Psoas muscle (tissue), 8 donors: ENCODE data around the gene PPEF2. TPM values are rescaled to one million over a fixed set of nuclear protein-coding genes. Genes with fewer than 3 reads are reported as not detected.

Experiments used
- ATAC-seq, 4 donors: fragments of 200-7000 bp; cut with Tn5 transposase; one replicate each; pipeline ENCODE4 v1.9.1; 2020; ENCODE audit warnings: moderate library complexity in 3 of 4, mild to moderate bottlenecking in 2 of 4
- DNase-seq, 2 donors: peaks; one replicate each; pipeline ENCODE4 v3.0.0-alpha.2; 2020
- H3K27ac ChIP-seq: fragments of 200-600 bp; one replicate; pipeline ENCODE4 v1.8.0; 2022
- H3K27me3 ChIP-seq, 3 donors: fragments of 200-600 bp in 1 of 3; one replicate each; pipeline versions ENCODE4 v1.6.1 to v1.8.0; 2013 to 2022; ENCODE audit warnings: low read length in 2 of 3, mild to moderate bottlenecking in 2 of 3, moderate library complexity in 1 of 3; ENCODE audit not compliant: insufficient read depth in 3 of 3
- H3K36me3 ChIP-seq, 2 donors: fragments of 200-600 bp in 1 of 2; one replicate each; pipeline versions ENCODE4 v1.6.1 to v1.8.0; 2013 to 2022; ENCODE audit warnings: low read depth in 1 of 2, mild to moderate bottlenecking in 1 of 2, moderate library complexity in 1 of 2; ENCODE audit not compliant: insufficient read depth in 1 of 2
- H3K4me1 ChIP-seq: fragments of 200-600 bp; one replicate; pipeline ENCODE4 v1.8.0; 2022
- H3K4me3 ChIP-seq: fragments of 200-600 bp; one replicate; pipeline ENCODE4 v1.8.0; 2022; ENCODE audit warnings: mild to moderate bottlenecking
- H3K9me3 ChIP-seq: fragments of 200-600 bp; one replicate; pipeline ENCODE4 v1.8.0; 2022
- WGBS, 3 donors: extraction: QIAGEN DNeasy Blood & Tissue Kit; methylation state at CpG; one replicate each; pipeline versions ENCODE4 v1.1.6 to v1.1.7; 2013; 5-methylcytosine and 5-hydroxymethylcytosine counted together
- intact Hi-C, 2 donors: fragments of 100-400 bp; cut with DNase I; formaldehyde crosslinking; loops; one replicate each; pipeline versions ENCODE4 v1.11.0 to v1.14.2; 2022
- polyA plus RNA-seq, 3 donors: library from polyadenylated mRNA; stranded (reverse); fragments of 200-250 nt; gene quantifications; one replicate each; pipeline ENCODE4 v1.2.3, GENCODE V29; 2013
- total RNA-seq, 4 donors: library from RNA; stranded (reverse); fragmentation: NEBNext Ultra II Directional in 2 of 4; extraction: Animal tissue kit (Norgen Biotek cat#: 25700) in 2 of 4; gene quantifications; one replicate each; pipeline versions ENCODE4 v1.2.1 to v1.2.4, GENCODE V29; 2021 to 2023
- TF ChIP-seq, protein P1 (sequence below): fragments of 200-600 bp; IDR thresholded peaks from one replicate; pipeline ENCODE4 v1.8.0; 2022; ENCODE audit warnings: antibody characterized with exemption
- donor health status: healthy with polysubstance abuse.
- donor health status: DM: no; HTN: no; CAD: no; lungs with moderate emphysema.
- donor health status: Bipolar disorder and iron deficiency.
- donor health status: healthy.
- donor health status: DM: yes; HTN: yes; CAD: no.
- donor health status: DM: no; HTN: no; CAD: no.
- donor health status: DM: no; HTN: no; CAD: no.
- donor health status: DM: yes; HTN: yes; CAD: no.

PPEF2 gene
- total and polyA plus RNA-seq, 7 donors, result 0.05 to 0.08 TPM; not detected in 5

- TF ChIP-seq, protein P1, sequence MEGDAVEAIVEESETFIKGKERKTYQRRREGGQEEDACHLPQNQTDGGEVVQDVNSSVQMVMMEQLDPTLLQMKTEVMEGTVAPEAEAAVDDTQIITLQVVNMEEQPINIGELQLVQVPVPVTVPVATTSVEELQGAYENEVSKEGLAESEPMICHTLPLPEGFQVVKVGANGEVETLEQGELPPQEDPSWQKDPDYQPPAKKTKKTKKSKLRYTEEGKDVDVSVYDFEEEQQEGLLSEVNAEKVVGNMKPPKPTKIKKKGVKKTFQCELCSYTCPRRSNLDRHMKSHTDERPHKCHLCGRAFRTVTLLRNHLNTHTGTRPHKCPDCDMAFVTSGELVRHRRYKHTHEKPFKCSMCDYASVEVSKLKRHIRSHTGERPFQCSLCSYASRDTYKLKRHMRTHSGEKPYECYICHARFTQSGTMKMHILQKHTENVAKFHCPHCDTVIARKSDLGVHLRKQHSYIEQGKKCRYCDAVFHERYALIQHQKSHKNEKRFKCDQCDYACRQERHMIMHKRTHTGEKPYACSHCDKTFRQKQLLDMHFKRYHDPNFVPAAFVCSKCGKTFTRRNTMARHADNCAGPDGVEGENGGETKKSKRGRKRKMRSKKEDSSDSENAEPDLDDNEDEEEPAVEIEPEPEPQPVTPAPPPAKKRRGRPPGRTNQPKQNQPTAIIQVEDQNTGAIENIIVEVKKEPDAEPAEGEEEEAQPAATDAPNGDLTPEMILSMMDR, result no peak
- intact Hi-C loops, result no loop called here
- Histone ChIP-seq H3K36me3 (peaks cover 0 to 9% of the 10 kb centered on the region in 2 donors), H3K4me1 (peaks cover 5% of the 10 kb centered on the region), H3K4me3 (no peak overlapping the region), H3K27ac (no peak overlapping the region), H3K9me3 (no peaks in the 10 kb centered on the region), H3K27me3 (no peaks in the 10 kb centered on the region)
- ATAC-seq (no peak), DNase-seq (no peak)
- WGBS, 3 donors, result 78 to 83% (median 82%) methylated on average over 3 of the region's 3 CpGs
These were observed 81.0 kb downstream of the PPEF2 start for GRCh38 chr4:75821216-75821615.

DNA sequence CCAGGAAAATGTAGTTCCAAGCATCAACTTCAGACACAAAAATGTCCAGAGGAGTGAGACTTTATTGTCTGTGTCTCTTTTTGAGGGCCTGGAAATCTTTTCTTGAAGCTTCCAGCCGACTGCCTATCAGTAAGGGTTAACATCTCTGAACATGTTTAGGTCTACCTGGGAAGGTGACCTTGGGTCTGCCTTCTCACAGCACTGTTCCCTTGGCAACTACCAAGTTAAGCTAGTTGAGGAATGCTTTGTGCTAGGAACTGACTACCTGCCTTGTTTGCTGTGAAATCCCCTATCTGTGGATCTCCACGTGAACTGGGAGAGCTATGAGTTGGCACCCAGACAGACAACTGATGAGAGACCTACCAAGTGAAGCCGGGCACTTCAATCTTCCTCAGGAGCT lies 81.6 kb downstream of the PPEF2 start:
- no peak overlapping the region for H3K27ac ChIP-seq
- TF ChIP-seq, protein P1, result no peak
- H3K4me1 ChIP-seq, result peaks cover 5% of the 10 kb centered on the region
- no peak for DNase-seq
- H3K4me3 ChIP-seq, result no peak overlapping the region
- H3K27me3 ChIP-seq, result no peaks in the 10 kb centered on the region
- no peak for ATAC-seq
- H3K9me3 ChIP-seq, result no peaks in the 10 kb centered on the region
- intact Hi-C loops, result no loop called here
- H3K36me3 ChIP-seq, result peaks cover 0 to 13% of the 10 kb centered on the region in 2 donors
- WGBS, 3 donors, result 76 to 87% (median 76%) methylated on average over 3 of the region's 3 CpGs

GRCh38 chr4:75820197-75820596 lies 82.1 kb downstream of the PPEF2 start:
- intact Hi-C loops, result no loop called here
- TF ChIP-seq, protein P1, result no peak
- Histone ChIP-seq H3K4me3 (no peak overlapping the region), H3K27ac (no peak overlapping the region), H3K36me3 (peaks cover under 1 to 17% of the 10 kb centered on the region in 2 donors), H3K27me3 (no peaks in the 10 kb centered on the region), H3K4me1 (peaks cover 5% of the 10 kb centered on the region), H3K9me3 (no peaks in the 10 kb centered on the region)
- 50 to 55% (median 53%) methylated on average over 2 of the region's 2 CpGs for WGBS, 3 donors
- DNase-seq (no peak), ATAC-seq (no peak)

GRCh38 chr4:75819121-75819520 lies 83.1 kb downstream of the PPEF2 start:
- no peak overlapping the region for H3K4me3 ChIP-seq
- H3K9me3 ChIP-seq, result no peaks in the 10 kb centered on the region
- intact Hi-C loops, result loop anchor here (5.0 to 10.0 kb wide), 2 partner anchors 37 to 54 kb away; no protein-coding TSS in a partner anchor
- no peak overlapping the region for H3K27ac ChIP-seq
- H3K4me1 ChIP-seq, result peaks cover 5% of the 10 kb centered on the region
- TF ChIP-seq, protein P1, result no peak
- no peak for ATAC-seq
- H3K36me3 ChIP-seq, result peaks cover 6 to 28% of the 10 kb centered on the region in 2 donors
- H3K27me3 ChIP-seq, result no peaks in the 10 kb centered on the region
- no peak for DNase-seq
- WGBS, 3 donors, result 85 to 90% (median 88%) methylated on average over 4 of the region's 4 CpGs

DNA sequence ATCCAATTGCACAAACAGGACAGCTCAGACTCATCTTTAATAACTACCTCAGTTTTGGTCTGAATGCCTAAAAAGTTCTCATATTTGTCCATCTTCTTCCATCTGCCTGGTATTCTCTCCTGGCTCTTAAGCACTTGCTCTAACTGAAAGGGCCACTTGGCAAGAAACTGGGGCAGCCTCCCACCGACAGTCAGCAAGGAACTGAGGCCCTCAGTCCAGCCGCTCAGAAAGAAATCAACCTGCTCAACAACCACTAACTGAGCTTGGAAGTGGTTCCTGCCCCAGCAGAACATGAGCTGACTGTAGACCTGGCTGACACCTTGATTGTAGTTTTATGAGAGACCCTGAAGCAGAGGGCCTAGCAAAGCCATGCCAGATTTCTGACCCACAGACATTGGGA lies 84.4 kb downstream of the PPEF2 start:
- DNase-seq (no peak), ATAC-seq (peak in 2 of 4 donors; percentile 9 to 12)
- TF ChIP-seq, protein P1, result no peak
- Histone ChIP-seq H3K4me1 (peaks cover 5% of the 10 kb centered on the region), H3K36me3 (peaks cover 6 to 40% of the 10 kb centered on the region in 2 donors), H3K27me3 (no peaks in the 10 kb centered on the region), H3K27ac (no peak overlapping the region), H3K4me3 (no peak overlapping the region), H3K9me3 (no peaks in the 10 kb centered on the region)
- WGBS, 3 donors, result 80 to 84% (median 83%) methylated on average over 2 of the region's 2 CpGs
- intact Hi-C loops, result loop anchor here (5.0 to 10.0 kb wide), 2 partner anchors 36 to 53 kb away; no protein-coding TSS in a partner anchor
